ENCODE measurements around the gene ZNF101.

Gene ZNF101

DNA sequence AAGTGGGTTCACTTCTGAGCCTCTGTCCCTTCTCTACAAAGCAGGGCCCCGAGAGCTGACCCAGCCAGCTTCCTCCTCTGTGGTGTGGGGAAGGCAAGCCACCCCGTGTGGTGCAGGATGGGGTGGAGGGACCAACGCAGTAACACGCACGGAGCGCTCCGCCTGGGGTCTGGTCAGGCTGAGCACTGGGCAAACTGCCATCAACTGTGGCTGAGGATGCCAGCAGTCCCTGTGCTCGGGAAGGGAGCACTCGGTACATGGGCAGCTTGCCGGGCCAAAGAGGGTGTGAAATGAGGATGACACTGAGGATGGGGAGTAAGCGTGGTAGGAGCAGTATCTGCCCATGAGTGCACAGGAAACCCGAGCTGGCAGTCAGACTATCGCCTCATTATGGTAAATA, 17.6 kb upstream of the ZNF101 start:
- Mint-ChIP-seq H3K4me3 (no peak overlapping the region), H3K27me3 (no peaks in the 10 kb centered on the region), H3K36me3 (ENCODE audit: low read depth) (peaks cover 42% of the 10 kb centered on the region), H3K4me1 (ENCODE audit: low read depth) (no peaks in the 10 kb centered on the region), H3K27ac (no peak overlapping the region), H3K9me3 (no peaks in the 10 kb centered on the region)

DNA sequence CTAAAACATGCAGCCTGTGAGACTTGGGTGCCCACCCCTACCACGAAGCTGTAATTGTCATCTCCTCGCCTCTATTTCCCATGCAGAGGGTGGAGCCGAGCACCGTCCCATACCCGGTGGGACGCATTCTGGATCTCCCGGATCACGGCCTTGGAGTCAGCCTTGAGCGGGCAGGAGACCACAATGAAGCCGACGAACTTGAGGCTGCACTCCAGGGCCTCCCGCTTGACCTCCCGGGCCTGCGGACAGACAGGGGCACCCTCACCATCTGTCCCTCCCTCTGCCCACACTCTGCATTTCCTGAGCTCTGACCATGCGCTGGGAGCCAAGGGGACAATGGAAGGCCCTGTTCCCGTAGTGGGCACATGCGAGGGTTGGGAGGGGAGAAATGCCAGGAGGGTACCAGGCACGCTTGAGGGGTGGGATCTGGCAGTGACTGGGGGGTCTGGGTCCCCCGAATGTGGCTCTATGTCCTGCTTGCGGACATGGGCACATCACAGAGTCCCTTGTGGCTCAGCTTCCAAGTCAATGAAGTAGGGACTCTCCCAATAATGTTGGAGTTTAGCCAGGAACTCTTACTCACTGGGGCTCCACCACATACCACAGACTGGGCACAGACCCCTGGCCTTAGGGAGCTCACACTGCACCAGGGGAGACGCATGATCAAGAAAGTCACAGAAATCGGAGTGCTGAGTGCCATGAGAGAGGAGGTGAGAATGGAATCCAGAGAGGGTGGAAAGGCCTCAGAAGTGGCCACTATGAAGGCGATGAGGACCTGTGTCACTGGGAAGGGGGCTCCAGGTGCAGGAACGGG, 15.9 kb upstream of the ZNF101 start:
- Mint-ChIP-seq H3K27ac (no peak overlapping the region), H3K9me3 (no peaks in the 10 kb centered on the region)

DNA sequence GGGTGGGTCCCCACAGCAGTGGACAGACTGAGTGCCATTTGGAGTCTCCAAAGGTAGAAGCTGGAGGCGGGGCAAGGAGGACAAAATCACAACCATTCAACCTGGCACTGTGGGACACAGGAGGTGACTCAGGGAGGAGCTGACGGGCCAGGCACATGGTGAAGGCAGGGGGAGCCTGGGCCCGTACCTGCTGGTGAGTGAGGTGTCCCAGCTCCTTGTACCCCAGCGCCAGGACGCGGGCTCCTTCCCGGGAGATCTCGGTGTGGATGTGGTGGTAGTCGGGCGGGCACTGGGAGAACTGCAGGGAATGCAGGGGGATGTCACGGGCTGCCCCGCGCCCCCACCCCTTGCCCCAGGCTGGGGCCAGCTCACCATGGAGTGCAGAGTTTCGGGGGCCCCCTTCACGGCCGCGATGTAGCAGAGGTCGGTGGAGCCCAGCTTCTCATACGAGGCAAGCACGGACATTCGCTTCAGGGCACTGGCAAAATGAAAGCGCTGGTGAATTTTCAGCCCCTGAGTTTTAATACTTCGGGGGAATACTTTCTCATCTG, 15.0 kb upstream of the ZNF101 start:
- peaks cover 51% of the 10 kb centered on the region for H3K36me3 Mint-ChIP-seq (ENCODE audit: low read depth)
- no peaks in the 10 kb centered on the region for H3K9me3 Mint-ChIP-seq

More for the DNA sequence above, 15.9 kb upstream of the ZNF101 start:
- H3K4me3 Mint-ChIP-seq, result no peak overlapping the region
- H3K36me3 Mint-ChIP-seq (ENCODE audit: low read depth), result peaks cover 50% of the 10 kb centered on the region
- H3K4me1 Mint-ChIP-seq (ENCODE audit: low read depth), result no peaks in the 10 kb centered on the region
- H3K27me3 Mint-ChIP-seq, result no peaks in the 10 kb centered on the region

DNA sequence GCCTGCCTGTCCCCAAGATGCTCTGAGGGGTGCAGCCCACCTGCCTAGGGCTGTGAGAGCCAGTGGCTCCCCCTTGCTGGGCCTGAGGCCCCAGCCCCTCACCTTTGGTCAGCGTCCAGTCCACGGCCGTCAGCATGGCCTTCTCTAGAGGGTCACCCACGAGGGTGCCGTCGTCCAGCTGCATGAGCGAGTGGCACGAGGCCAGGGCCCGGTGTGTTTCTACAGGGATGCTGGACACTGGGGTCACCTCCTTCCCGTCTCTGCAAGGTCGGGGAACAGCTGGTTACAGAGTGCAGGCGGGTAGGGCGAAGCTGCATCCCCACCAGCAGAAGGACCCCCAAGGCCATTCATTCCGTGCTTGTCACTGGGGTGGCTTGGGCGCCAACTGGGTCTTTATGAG, 14.2 kb upstream of the ZNF101 start:
- H3K36me3 Mint-ChIP-seq (ENCODE audit: low read depth), result peaks cover 51% of the 10 kb centered on the region
- no peaks in the 10 kb centered on the region for H3K4me1 Mint-ChIP-seq (ENCODE audit: low read depth)
- H3K4me3 Mint-ChIP-seq, result no peak overlapping the region
- no peaks in the 10 kb centered on the region for H3K27me3 Mint-ChIP-seq
- H3K9me3 Mint-ChIP-seq, result no peaks in the 10 kb centered on the region
- no peak overlapping the region for H3K27ac Mint-ChIP-seq

More for the DNA sequence above, 15.0 kb upstream of the ZNF101 start:
- Mint-ChIP-seq H3K27me3 (no peaks in the 10 kb centered on the region), H3K4me3 (no peak overlapping the region), H3K4me1 (ENCODE audit: low read depth) (no peaks in the 10 kb centered on the region), H3K27ac (no peak overlapping the region)

DNA sequence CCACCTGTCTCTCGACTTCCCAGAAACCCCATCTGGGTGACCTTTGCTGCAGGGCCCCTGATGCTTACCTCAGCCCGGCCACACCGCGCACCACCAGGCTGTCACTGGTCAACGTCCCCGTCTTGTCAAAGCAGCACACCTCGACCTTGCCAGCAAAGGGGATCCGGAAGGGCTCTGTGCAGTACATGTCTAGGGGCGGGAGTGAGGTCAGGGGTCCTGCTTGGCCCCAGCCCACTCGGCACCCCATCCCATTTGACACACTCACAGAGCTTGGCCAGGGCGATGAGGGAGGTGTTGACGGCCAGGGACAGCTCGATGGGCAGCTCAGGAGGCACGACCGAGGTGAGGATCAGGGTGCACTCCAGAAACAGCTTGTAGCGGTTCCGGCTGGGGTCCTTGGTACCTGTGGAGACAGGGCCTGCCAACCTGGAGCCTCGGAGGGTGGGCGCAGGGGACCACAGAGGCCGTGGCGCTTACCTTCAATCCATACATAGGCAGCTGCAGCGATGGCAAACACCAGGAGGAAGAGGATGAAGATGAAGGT, 13.5 kb upstream of the ZNF101 start:
- Mint-ChIP-seq H3K4me1 (ENCODE audit: low read depth) (no peaks in the 10 kb centered on the region), H3K27ac (no peak overlapping the region), H3K4me3 (no peak overlapping the region), H3K9me3 (no peaks in the 10 kb centered on the region), H3K36me3 (ENCODE audit: low read depth) (peaks cover 50% of the 10 kb centered on the region), H3K27me3 (no peaks in the 10 kb centered on the region)

DNA sequence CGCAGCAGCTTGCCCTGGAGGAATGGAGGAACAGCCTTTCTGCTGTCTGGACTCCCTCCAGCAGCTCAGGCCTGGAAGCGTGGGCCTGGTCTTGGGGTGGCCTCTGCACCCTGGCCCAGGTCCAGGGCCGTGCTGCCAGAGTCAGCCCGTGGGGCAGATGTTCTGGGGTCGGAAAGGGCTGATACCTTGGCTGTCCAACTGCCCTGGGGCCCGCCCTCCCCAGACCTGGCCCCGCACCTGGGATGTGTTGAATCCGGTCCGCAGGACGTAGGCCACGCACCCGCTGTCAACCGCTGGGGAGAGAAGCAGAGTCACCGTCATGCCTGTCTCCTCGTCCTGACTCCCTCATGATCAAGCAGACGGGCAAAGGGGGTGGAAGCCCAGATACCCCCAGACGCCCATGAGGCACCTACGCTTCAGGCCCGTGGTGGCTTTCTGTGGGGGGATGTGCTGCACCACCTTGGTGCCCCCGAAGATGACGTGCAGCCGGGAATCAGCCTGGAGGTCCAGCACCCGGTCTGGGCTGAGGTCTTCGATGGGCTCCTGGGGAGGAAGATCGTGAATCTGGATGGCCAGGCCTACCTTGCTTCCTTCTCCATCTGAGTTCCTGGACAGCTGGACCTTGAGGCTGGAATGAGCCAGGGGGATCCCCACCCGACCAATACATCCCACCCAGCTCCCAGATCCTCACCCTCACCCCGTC, 12.8 kb upstream of the ZNF101 start:
- no peaks in the 10 kb centered on the region for H3K27me3 Mint-ChIP-seq
- H3K36me3 Mint-ChIP-seq (ENCODE audit: low read depth), result peaks cover 50% of the 10 kb centered on the region
- no peak overlapping the region for H3K27ac Mint-ChIP-seq
- no peaks in the 10 kb centered on the region for H3K9me3 Mint-ChIP-seq
- peaks cover under 1% of the 10 kb centered on the region for H3K4me1 Mint-ChIP-seq (ENCODE audit: low read depth)
- no peak overlapping the region for H3K4me3 Mint-ChIP-seq

DNA sequence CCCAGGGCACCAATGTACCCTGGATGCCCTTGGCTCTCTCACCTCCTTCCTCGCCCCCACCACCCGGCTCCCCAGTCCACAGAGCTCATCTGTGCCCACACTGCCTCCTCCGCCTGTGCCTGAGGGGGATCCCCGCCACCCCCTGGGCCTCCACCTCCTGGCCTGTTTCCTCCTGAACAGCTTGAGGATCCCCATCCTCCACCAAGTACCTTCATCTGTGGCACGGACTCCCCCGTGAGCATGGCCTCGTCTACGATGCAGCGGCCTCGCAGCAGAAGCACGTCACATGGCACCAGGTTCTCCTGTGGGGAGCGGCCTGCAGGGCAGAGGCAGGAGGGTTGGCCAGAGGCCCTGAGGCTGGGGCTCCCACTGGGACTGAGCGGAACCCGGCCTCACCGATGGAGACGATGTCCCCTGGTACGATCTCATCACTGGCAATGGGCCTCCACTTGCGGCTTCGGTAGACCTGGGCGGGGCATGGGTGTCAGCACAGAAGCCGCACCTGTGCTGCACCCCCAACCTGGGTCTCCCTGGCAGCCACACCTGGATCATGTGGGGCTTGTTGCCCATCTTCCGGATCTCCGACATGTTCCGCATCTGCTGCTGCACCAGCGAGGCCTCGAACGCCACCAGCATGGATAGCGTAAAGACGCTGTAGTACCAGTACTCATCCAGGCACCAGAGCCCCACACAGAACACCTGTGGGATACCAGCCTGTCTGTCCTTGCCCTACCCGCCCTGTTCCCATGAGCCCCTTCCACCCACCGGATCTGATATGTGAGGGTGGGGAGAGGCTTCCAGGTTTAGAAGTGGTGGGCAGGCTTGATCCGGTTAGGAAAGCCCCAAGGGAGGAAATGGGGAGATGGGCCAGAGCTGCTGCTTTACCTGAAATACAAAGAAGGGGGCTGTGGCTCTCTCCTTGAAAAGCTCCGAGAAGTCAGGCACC, 11.9 kb upstream of the ZNF101 start:
- H3K9me3 Mint-ChIP-seq, result no peaks in the 10 kb centered on the region
- peaks cover 9% of the 10 kb centered on the region for H3K4me1 Mint-ChIP-seq (ENCODE audit: low read depth)
- H3K27ac Mint-ChIP-seq, result no peak overlapping the region
- H3K27me3 Mint-ChIP-seq, result no peaks in the 10 kb centered on the region
- H3K4me3 Mint-ChIP-seq, result no peak overlapping the region
- peaks cover 57% of the 10 kb centered on the region for H3K36me3 Mint-ChIP-seq (ENCODE audit: low read depth)

DNA sequence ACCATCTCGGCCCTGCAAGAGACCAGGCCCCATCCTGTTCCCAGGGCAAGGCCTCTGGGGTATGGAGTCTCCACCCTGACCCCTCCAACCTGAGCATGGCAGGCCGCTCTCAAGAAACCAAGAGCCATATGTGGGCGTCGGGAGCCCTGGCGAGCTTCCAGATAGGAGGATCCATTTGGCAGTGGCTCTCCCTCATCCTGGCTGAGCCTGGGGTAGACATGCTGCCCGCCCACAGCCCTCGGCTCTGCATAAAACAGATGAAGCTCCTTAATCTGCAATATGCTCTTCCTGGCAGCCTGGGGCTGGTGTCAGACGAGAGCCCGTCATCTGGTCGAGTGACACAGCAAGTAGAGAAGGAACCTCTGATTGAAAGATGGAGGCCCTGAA, 11.2 kb upstream of the ZNF101 start:
- peaks cover 58% of the 10 kb centered on the region for H3K36me3 Mint-ChIP-seq (ENCODE audit: low read depth)
- no peaks in the 10 kb centered on the region for H3K9me3 Mint-ChIP-seq
- H3K4me3 Mint-ChIP-seq, result no peak overlapping the region
- H3K4me1 Mint-ChIP-seq (ENCODE audit: low read depth), result peaks cover 16% of the 10 kb centered on the region
- H3K27ac Mint-ChIP-seq, result no peak overlapping the region
- H3K27me3 Mint-ChIP-seq, result no peaks in the 10 kb centered on the region

DNA sequence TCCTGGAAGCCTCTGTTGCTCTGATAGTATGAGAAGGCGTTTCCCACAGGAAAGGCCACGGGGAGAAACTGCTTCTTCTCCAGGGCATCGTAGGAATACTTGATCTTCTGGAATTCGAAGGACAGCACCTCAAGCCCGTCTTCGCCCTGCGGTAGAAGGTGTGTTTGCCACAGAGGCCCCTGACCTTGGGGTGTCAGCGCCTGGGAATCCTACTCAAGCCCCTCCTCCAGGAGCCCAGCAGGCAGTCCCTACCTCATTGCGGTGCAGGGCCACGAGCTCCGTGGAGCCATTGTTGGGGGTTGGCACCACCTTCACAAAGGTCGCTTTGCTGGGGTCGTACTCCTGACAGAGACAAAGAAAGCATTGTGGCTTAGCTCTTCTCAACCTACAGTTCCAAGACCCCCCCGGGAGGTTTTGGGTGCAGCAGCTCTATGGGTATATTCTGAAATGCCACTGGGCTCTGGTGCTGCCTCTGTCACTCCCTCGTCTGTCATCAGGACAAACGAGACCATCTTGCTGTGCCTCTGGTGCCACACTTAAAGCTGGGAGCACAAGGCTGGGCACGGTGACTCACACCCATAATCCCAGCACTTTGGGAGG, 8.9 kb upstream of the ZNF101 start:
- Mint-ChIP-seq H3K36me3 (ENCODE audit: low read depth) (peaks cover 56% of the 10 kb centered on the region), H3K9me3 (no peaks in the 10 kb centered on the region), H3K4me3 (no peak overlapping the region), H3K4me1 (ENCODE audit: low read depth) (peaks cover 22% of the 10 kb centered on the region), H3K27me3 (no peaks in the 10 kb centered on the region), H3K27ac (no peak overlapping the region)

DNA sequence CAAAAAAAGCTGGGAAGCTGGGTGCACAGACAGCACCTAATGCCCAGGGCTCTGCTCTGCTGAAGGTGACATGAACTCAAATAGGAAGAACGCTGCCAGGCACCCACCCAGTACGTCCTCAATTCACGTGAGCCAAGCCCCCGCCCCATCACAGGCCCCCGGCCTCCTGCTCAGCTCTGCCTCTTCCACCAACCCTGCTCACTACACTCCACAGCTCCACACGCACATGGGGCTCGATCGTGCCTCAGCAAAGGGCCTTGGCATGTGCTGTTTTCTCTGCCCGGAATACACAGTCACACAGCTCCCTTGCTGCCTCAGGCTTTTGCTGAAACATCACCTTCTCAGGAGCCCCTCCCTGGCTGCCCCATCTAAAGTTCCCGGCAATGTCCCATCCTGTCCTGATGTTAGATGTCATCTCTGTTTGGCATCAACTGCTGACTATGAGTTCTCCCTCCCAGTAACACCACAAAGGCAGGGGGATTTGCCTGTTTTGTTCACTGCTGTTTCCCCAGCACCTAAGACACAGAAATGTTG, 7.4 kb upstream of the ZNF101 start:
- H3K27ac Mint-ChIP-seq, result peak overlapping the region; percentile 94
- H3K4me1 Mint-ChIP-seq (ENCODE audit: low read depth), result peaks cover 22% of the 10 kb centered on the region
- H3K27me3 Mint-ChIP-seq, result no peaks in the 10 kb centered on the region
- H3K4me3 Mint-ChIP-seq, result peak overlapping the region; percentile 93
- no peaks in the 10 kb centered on the region for H3K9me3 Mint-ChIP-seq
- peaks cover 46% of the 10 kb centered on the region for H3K36me3 Mint-ChIP-seq (ENCODE audit: low read depth)

DNA sequence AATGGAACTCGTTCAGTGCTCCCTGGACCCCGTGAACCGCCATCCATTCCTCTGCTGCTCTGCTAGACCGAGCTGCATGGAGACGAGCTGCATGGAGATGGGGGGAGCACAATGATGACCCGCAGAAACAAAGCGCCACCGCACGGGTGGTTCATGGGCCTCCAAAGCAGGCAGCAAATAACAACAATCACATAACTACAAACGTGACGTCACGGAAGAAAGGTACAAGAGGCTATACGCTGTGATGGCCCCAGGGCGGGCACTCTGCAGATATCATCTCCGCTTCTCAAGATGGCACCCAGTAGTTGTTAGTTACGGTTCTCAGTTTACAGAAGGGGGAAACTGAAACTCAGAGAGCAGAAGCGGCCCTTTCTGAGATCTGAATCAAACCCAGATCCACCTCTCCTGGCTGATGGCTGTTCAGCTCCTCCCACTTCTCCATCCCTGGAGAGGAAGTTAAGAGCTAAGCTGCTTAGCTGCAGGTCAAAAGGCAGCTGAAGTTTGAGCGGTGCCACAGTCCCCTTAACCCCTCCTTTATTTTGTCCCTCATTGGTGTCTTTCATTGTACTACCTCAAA, 6.9 kb upstream of the ZNF101 start:
- H3K27ac Mint-ChIP-seq, result peak overlapping the region; percentile 94
- H3K9me3 Mint-ChIP-seq, result no peaks in the 10 kb centered on the region
- no peaks in the 10 kb centered on the region for H3K27me3 Mint-ChIP-seq
- H3K4me1 Mint-ChIP-seq (ENCODE audit: low read depth), result peaks cover 25% of the 10 kb centered on the region
- peaks cover 40% of the 10 kb centered on the region for H3K36me3 Mint-ChIP-seq (ENCODE audit: low read depth)
- peak overlapping the region; percentile 93 for H3K4me3 Mint-ChIP-seq

DNA sequence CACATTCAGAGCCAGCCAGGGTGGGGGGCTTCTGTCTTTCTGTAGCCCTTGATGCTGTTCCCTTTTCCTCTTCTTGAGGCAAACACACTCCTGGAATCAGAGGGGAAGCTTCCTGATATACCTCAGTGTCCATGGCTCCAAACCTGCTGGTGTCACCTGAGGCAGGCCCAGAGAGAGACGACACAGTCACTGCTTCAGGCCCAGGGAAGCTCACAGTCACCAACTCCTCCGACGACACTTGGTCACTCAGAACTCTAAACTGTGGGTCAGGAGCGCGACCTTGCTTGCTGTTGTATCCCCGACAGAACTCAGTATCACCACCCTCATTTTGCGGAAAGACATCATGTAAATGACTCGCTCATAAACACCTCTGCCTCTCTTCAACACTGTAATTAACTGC, 6.3 kb upstream of the ZNF101 start:
- Mint-ChIP-seq H3K4me1 (ENCODE audit: low read depth) (peaks cover 29% of the 10 kb centered on the region), H3K27ac (peak overlapping the region; percentile 94), H3K36me3 (ENCODE audit: low read depth) (peaks cover 37% of the 10 kb centered on the region), H3K4me3 (peak overlapping the region; percentile 93), H3K9me3 (no peaks in the 10 kb centered on the region), H3K27me3 (no peaks in the 10 kb centered on the region)

DNA sequence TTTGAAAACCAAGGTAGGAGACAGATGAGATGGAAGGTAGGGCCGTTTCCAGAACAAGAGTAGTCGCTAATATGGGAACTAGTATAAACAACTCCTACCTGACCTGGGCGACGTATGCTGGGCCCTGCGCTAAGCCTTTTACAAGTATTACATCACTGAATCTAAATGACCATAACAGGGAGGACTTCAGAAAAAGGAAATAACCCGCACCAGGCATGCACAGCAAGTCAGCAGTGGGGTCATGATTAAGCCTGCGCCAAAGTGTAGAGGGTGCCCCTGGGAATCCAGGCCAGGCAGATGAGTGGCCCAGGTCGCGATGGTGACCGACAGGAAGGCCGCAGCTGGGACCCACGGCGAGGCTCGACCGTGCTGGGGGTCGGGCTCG, 5.8 kb upstream of the ZNF101 start:
- peaks cover 34% of the 10 kb centered on the region for H3K4me1 Mint-ChIP-seq (ENCODE audit: low read depth)
- H3K27me3 Mint-ChIP-seq, result no peaks in the 10 kb centered on the region
- H3K27ac Mint-ChIP-seq, result peak overlapping the region; percentile 94
- H3K4me3 Mint-ChIP-seq, result peak overlapping the region; percentile 93
- H3K9me3 Mint-ChIP-seq, result no peaks in the 10 kb centered on the region
- H3K36me3 Mint-ChIP-seq (ENCODE audit: low read depth), result peaks cover 33% of the 10 kb centered on the region

Data from stimulated activated naive CD8-positive, alpha-beta T cell treated with anti-CD3 and anti-CD28 coated beads, Interleukin-15, Interleukin-2, amounts not matched to agents 100 ng/mL and 50 ng/mL, for 24 hours (primary cell).